ENCODE data around the gene GALNT7.

DNA sequence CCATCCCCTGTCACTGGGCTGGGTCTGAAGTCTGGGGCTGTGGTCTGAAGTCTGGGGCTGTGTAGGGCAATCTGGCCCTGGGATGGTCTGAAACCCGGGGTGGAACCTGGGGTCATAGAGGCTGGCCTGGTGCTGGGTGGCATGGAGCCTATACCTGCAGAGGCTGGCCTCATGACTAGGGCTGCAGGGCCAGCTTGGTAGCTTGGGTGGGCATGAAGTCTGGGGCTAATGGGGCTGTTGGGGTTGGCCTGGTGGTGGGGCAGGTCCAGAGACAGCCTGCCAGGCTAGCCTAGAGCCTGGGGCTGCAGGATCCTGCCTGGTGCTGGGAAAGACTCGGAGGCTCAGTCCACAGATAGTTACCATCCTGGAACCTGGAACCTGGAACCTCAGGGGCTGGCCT lies 37.0 kb downstream of the GALNT7 start:
- TF ChIP-seq GATA2 (IDR thresholded peaks at IDR 0.05; ENCODE audit: low read depth, low read length), result no peak
- no peak for TF ChIP-seq GATA3 (IDR thresholded peaks at IDR 0.05; ENCODE audit: low read depth, low read length)
